SW 1271 (cell line): ENCODE measurements around the gene RING1.

Experiments used
- DNase-seq, 2 experiments: peaks; one replicate each; lab custom pipeline; 2025; lab: John Stamatoyannopoulos, UW

RING1 gene

DNA sequence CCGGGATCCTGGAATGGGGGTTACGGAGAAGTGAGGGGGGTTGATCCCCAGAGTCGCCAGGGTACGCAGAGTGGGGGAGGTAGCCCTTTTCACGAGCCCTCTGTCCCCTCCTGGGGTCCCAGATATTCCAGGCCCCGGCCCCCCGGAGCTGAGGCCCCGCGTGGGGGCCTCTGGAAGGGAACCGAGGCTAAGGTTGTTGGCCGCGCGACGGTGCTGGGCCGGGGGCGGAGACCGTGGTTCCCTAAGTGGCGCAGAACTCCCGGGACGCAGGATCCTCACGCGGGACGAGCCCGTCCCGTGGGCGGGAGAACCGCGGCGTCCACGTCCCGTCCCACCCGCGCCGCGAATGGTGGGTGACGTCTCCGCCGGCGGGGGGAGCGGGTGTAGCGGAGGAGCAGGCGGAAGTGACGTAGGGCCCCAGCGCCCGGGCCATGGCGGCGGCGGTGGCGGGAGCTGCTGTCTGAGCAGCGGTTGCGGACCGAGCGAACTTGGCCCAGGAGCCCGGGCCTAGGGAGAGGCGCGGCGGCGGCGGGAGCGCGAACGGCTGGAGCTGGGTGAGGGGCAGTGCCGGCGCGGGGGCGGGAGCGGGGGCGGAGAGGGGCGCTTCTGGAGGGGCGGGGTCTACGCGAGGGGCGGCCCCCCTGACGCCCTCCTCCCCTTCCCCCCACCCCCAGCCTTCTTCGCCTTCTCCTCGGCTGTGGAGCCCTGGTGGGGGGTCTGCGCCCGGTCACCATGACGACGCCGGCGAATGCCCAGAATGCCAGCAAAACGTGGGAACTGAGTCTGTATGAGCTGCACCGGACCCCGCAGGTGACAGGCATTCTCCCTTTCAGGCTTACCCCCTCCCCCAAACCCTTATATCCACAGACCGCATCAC, at the start of gene RING1:
Gene RING1 (plus strand): TSS at position 410 of the 877 bp plus-strand sequence. CDS start 323 bp downstream, at position 733.
- peak; percentile 38 to 72 for DNase-seq

DNA sequence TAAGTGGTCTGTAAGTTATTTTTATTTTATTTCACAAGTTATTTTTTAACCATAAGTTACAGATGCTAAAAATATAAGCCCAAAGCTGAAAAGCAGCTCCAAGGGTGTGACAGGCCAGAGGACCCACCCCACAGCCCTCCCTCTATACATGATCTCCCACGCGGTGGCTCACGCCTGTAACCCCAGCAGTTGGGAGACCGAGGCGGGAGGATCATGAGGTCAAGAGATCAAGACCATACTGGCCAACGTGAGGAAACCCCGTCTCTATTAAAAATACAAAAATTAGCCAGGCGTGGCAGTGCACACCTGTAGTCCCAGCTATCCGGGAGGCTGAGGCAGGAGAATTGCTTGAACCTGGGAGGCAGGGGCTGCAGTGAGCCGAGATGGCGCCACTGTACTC, 48.2 kb upstream of the RING1 start:
- no peak for DNase-seq

DNA sequence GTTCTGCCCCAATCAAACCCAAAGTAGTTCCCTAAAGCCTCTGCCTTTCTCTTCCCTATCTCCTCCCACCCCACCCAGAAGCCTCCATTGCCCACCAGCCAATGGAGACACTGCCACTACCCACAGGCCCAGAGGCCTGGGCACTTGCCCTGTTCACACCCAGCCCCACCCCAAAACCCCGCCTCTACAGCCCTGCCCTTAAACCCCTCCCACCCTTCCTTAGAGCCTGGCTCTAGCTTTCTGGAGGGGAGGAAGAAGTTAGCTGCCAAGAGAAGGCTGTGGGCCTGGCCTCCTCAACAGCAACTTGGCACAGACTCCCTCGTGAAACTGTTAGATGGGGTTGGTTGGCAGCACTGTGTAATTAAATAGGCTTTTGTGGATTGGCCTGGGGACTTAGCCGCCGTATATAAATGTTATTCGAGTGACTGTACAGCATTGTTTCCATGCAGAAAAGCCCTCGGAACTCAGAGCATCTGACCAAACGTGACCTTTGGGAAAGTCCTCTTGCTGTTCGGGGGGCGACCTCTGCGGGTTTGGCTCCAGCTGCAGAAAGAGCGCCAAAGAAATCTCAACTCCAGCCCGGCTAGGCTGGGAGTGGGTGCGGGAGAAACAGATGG, 47.5 kb upstream of the RING1 start:
- peak in 1 of 2 experiments; percentile 51 for DNase-seq

DNA sequence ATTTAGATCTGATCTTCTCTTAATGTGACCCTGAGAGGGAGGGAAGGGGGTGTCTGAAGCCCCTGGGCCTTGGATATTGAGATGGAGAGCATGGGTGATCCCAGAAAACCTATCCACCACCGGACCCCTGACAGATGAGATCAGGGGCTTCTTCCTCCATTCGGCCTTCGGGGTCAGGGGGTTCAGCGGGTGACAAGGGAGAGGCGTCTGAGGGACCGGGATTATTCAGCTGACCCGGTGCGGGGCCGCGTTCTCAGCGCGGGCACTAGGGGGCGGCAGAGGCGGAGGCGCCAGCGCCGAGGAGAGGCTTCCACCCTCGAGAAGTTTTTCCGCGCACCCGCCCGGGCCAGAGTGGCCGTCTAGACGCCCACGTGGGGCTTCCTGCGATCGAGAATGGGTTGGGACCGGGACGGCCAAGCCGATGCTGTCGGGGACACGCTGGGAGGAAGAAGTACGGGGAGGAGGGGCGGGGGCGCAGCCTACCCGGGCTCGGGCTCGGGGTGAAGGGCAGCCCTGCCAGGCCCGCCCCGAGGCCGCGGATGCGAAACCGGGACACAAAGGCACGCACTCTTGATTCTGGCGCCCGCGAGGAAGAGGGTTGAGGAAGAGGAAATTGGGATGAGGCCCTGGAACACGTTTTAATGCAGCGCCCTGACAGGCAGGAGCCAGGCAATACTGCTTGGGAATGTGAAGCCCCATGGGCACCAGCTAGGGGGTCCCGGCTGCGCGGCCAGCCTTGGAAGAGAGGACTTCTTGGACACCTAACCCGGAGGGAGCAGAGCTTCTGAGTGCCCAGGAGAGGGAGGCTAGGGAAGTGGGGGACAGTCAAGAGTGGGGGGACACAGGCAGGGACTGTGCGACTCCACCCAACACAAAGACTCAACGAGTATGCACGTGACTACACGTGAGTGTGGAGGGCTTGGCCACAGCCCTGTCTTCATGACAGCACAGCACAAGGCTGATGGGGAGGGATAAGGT, 46.7 kb upstream of the RING1 start:
- DNase-seq: peak in 1 of 2 experiments; percentile 52

GRCh38 chr6:33163540-33163939, 44.8 kb upstream of the RING1 start:
- DNase-seq: no peak

DNA sequence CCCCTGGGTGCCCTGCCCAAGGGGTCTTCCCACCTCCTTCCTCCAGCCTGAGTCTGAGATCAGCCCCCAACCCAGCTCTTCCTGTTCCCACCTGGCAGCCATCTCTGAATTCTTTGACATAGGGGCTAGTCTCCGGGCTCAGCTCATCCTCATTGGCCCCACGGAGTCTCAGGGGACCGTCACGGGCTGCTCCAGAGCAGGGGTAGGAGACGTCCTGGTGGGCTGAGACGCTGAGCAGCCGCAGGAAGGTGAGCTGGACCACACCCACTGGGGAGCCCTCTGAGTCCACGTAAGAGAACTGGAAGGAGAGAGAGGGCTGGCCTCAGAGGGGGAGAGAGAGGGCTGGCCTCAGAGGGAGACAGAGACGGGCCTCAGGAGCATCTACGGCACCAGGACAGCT, 44.1 kb upstream of the RING1 start:
- no peak for DNase-seq

- no peak for DNase-seq
These were observed 43.5 kb upstream of the RING1 start for GRCh38 chr6:33164665-33165373.

DNA sequence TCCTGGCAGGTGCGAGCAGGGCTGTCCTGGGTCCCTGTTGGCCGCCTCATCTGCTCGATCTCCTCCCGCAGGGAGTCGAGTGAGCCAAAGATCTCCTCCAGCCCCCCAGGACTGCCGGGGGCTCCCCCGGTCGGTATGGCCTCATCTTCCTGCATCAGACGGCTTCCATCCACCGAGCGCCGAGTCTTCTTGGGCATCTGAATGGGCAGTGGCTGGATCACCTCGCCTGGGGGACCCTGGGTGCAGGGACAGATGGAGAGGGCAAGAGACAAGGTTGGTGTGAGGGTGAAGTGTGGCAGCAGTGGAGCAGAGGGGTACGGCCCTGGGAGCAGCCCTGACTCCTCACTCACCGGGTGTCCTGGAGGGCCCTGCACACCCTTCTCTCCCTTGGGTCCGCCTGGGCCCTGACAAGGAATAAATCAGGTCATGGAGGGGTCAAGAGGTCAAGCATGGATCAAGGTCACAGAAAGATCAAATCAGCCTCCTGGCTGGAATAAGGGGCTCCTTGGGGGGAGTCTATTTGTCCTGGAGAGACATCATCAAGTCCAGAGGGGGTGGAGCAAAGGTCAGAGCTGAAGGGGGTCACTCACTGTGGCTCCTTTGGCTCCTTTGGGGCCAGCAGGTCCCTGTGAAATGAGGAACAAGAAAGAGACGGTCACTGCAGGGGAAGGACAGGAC, 42.6 kb upstream of the RING1 start:
- no peak for DNase-seq

GRCh38 chr6:33166363-33166762, 41.9 kb upstream of the RING1 start:
- DNase-seq: no peak

- no peak for DNase-seq
These were observed 41.5 kb upstream of the RING1 start for GRCh38 chr6:33166811-33167210.

GRCh38 chr6:33167374-33168283, 40.7 kb upstream of the RING1 start:
- DNase-seq: no peak

DNA sequence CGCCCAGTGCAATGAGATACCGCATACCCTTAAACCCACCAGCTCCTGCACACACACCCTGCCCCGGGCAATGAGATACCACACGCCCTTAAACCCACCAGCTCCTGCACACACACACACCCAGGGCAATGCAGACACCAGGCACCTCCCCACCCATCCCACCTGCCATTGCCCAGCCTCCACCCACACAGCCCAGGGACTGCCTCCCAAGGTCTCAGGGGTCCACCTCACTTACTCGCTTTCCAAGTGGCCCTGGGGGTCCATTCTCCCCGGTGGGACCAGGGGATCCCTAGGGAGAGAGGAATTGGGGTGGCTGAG, 40.1 kb upstream of the RING1 start:
- DNase-seq: no peak

DNA sequence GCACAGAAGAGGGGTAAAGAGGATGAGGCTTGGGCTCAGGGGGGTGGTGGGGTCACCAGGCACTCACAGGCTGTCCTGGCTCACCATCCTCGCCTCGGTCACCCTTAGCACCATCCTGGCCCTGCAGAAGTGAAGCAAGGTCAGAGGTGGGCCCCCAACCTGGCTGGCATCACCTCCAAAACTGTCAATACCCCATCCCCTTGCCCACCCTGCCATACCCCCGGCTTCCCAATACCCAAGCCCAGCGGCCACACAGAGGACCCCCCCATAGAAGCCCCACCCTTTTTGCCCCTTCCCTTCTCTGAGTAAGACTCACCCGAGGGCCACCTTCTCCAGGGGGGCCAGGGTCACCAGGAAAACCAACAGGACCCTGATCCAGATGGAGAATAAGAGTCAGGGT, 39.7 kb upstream of the RING1 start:
- no peak for DNase-seq

DNA sequence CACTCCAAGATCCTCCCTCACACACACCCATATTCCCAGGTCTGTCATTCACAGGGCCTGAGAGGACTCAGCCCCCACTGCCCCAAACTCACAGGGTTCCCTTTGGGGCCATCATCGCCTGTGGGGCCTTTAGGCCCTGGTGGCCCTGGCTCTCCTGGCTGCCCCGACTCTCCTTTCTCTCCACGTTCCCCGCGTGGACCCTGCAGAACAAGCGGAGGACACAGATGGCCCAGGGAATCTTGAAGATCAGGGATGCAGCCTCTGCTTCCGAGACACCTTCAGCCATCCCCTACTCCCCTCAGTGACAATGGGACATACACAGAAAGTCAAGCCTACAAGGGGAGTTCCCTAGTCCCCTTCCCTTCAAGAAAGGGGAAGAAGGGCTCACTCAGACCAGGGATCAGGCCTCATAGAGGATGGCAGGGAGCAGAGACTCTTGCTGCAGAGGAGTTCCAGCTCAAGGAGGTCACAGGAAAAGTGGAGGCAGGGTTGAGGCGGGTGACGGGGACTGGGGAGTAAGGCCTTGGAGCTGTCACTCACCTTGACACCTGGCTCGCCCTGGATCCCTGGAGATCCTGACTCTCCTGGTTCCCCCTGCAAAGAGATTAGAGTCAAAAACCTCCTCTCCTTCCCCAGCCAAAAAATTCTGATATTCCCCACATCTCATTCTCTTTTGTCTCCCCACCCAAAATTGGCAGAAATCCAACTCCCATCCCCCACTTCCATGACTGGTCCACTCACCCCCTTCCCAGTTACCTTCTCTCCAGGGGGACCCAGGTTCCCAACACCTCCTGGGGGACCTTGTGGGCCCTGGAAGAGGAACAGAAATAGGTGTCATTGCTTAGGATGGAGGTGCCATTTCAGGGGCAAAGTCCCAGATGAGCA, 38.8 kb upstream of the RING1 start:
- DNase-seq: no peak

DNA sequence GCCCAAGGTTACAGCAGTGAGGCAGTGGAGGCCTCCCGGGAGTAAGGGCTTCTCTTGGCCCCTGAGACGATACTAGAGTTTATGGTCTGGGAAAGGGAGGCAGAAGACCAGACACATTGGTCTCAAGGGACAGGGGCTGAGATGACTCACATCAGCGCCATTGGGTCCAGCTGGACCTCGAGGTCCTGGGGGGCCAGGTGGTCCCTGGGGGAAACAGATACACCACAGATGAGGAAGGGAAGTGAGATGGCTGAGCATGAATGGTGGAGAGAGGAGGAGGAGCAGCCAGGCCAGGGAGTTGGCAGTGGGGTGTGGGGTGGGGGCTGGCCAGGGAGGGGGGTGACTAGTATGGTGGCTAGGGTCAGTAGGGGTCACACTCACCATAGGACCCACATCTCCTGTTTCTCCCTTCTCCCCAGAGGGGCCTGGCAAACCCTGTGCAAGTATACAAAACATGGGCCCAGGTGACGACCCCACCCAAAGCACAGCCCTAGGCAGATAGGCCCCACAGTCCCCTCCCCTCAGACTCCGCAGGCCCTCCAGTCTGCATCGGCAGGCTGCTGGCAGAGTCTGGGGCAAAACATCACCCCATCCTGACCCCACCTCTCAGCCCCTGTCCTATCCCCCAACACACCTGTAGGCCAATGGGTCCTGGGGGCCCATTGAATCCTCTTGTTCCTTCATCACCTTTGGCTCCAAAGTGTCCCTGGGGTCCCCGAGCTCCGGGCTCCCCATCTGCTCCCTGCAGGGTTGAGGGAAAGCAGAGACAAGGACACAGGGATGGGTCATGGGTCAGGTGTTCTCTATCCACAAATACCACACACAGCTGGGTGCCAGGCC, 37.9 kb upstream of the RING1 start:
- DNase-seq: no peak

- DNase-seq: no peak
These were observed 37.1 kb upstream of the RING1 start for GRCh38 chr6:33171016-33171879.
